ENCODE measurements around the gene JAML. TPM values are rescaled to one million over a fixed set of nuclear protein-coding genes. Genes with fewer than 3 reads are reported as not detected.
"Not testable (repeated sequence)": the region's sequence is repeated elsewhere in the genome, so short reads cannot be mapped to it uniquely, and the experiment has no call there.

The JAML gene
- total and polyA plus RNA-seq, 8 donors, result 0.39 to 7.4 (median 2.3) TPM

DNA sequence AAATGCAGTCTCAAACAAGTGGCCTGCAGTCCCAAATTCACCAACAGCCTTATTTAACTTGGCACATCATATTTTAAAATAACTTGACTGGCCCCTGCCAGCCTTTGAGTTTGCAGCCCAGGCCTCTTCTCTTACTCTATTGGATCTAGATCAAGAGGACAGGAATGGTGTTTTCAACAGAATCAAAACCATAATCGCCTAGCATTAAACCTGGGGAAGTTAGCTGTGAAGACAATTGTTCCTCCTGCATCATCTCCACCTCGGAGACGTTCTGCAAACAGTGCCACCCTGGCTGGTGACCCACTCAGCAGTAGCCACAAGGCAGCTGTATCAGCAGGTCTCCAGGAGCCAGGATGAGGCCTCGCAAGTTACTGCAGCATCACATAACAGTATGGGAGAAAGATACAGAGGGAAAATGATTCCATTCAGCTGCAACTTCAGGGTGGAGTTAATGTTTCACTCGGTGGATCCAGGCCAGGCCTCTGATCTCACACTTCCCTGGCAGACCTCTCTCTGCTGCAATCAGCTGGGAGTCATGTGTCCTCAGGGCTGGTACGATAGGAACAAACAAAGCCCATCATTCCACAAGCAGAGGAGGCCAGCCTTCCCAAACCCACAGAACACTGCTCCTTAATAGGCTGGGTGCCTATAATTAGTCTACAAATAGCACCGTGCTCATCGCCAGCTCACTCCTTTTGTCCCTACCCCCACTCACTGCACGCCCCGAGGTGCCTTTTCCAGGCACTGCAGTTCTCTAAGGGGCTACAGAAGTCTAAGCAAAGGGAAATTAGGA lies 29.8 kb downstream of the JAML start:
- FAIRE-seq, result no peak
- intact Hi-C loops (cut with DNase I), result loop anchor here in 2 of 3 donors (5.0 to 10.0 kb wide), 2 partner anchors 107 to 170 kb away; partner anchors contain the start of gene CD3E (in 1 of the 2)
- H3K36me3 ChIP-seq, result no peaks in the 10 kb centered on the region

DNA sequence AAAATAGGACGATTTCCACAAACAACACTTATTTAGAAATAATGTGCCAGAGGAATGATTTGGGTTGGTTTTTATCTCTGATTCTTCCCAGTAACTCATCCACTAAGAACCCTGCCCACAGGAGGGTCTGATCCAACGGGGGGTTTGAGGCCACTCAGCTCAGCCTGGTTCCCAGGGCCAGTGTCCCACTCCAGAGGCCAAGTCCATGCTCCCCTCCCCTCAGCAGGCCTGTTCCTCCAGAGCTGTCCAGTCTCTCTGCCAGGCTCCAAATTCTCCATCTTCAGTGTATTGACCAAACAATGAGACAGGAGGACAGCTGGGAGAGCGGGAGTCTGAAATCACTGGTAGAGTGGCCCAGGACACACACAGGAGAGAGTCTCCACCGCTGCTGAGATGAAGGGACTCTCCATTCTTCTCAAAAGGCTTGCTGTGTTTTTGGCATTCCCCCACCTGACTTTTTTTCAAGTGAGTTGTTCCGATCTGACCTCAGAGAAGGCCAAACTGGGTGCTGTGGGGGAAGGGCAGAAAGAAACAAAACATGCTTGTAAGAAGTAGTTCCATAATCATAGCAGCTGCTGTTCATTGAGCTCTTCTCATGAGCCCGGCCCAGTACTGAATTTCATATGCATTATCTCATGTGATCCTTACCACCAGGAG lies 30.8 kb downstream of the JAML start:
- WGBS, 2 donors, result 47 to 50% methylated on average over 6 of the region's 6 CpGs
- ATAC-seq (peak; percentile 2 to 19 (median 14)), DNase-seq (peak in 3 of 6 donors; percentile 34 to 39 (median 35)), FAIRE-seq (no peak)
- Histone ChIP-seq H3K36me3 (no peaks in the 10 kb centered on the region), H3K27me3 (no peaks in the 10 kb centered on the region), H3K4me1 (peaks cover 16 to 25% (median 17%) of the 10 kb centered on the region in 3 donors), H3K9me3 (no peaks in the 10 kb centered on the region), H3K4me3 (no peak overlapping the region), H3K27ac (peak overlapping the region; percentile 45 to 81 (median 70))
- TF ChIP-seq, protein P1, sequence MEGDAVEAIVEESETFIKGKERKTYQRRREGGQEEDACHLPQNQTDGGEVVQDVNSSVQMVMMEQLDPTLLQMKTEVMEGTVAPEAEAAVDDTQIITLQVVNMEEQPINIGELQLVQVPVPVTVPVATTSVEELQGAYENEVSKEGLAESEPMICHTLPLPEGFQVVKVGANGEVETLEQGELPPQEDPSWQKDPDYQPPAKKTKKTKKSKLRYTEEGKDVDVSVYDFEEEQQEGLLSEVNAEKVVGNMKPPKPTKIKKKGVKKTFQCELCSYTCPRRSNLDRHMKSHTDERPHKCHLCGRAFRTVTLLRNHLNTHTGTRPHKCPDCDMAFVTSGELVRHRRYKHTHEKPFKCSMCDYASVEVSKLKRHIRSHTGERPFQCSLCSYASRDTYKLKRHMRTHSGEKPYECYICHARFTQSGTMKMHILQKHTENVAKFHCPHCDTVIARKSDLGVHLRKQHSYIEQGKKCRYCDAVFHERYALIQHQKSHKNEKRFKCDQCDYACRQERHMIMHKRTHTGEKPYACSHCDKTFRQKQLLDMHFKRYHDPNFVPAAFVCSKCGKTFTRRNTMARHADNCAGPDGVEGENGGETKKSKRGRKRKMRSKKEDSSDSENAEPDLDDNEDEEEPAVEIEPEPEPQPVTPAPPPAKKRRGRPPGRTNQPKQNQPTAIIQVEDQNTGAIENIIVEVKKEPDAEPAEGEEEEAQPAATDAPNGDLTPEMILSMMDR (IDR thresholded peaks at IDR 0.05), result no peak
- intact Hi-C loops (cut with DNase I), result loop anchor here in 1 of 3 donors (10.0 kb wide), 1 partner anchor 171 kb away; no protein-coding TSS in a partner anchor

More for the DNA sequence above, 29.8 kb downstream of the JAML start:
- H3K27me3 ChIP-seq, result no peaks in the 10 kb centered on the region
- H3K4me1 ChIP-seq, result peaks cover 16 to 25% (median 17%) of the 10 kb centered on the region in 3 donors
- peak; percentile 76 to 95 (median 90) for DNase-seq
- H3K4me3 ChIP-seq, result no peak overlapping the region
- TF ChIP-seq, protein P1 (IDR thresholded peaks at IDR 0.05), result no peak
- no peaks in the 10 kb centered on the region for H3K9me3 ChIP-seq
- peak overlapping the region in 3 of 4 donors; percentile 64 to 81 (median 76) for H3K27ac ChIP-seq
- ATAC-seq, result peak; percentile 96 to 99 (median 98)
- WGBS, 2 donors, result 10 to 14% methylated on average over 10 of the region's 10 CpGs

DNA sequence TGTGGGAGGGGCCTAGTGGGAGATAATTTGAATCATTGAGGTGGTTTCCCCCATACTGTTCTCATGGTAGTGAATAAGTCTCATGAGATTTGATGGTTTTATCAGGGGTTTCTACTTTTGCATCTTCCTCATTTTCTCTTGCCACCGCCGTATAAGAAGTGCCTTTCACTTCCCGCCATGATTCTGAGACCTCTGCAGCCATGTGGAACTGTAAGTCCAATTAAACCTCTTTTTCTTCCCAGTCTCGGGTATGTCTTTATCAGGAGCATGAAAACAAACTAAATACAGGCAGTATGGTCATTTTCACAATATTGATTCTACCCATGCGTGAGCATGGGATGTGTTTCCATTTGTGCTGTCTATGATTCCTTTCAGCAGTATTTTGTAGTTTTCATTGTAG lies 32.0 kb downstream of the JAML start:
- 85 to 86% methylated on average over 5 of the region's 5 CpGs for WGBS, 2 donors
- not testable (repeated sequence) for H3K27me3 ChIP-seq, H3K36me3 ChIP-seq, H3K4me3 ChIP-seq, ATAC-seq, FAIRE-seq, H3K27ac ChIP-seq, H3K9me3 ChIP-seq, DNase-seq
- H3K4me1 ChIP-seq, result peaks cover 16 to 19% (median 17%) of the 10 kb centered on the region in 3 donors
- intact Hi-C loops (cut with DNase I), result loop anchor here in 1 of 3 donors (10.0 kb wide), 1 partner anchor 172 kb away; no protein-coding TSS in a partner anchor

- not testable (repeated sequence) for H3K27ac ChIP-seq, H3K27me3 ChIP-seq, DNase-seq, FAIRE-seq, ATAC-seq, H3K9me3 ChIP-seq, H3K4me3 ChIP-seq, H3K36me3 ChIP-seq
- 41 to 80% methylated on average over 2 of the region's 2 CpGs for WGBS, 2 donors
- H3K4me1 ChIP-seq, result peaks cover 16 to 19% (median 17%) of the 10 kb centered on the region in 3 donors
- intact Hi-C loops (cut with DNase I), result loop anchor here in 1 of 3 donors (10.0 kb wide), 1 partner anchor 174 kb away; no protein-coding TSS in a partner anchor
Measured at GRCh38 chr11:118190942-118191506, 33.8 kb downstream of the JAML start.

DNA sequence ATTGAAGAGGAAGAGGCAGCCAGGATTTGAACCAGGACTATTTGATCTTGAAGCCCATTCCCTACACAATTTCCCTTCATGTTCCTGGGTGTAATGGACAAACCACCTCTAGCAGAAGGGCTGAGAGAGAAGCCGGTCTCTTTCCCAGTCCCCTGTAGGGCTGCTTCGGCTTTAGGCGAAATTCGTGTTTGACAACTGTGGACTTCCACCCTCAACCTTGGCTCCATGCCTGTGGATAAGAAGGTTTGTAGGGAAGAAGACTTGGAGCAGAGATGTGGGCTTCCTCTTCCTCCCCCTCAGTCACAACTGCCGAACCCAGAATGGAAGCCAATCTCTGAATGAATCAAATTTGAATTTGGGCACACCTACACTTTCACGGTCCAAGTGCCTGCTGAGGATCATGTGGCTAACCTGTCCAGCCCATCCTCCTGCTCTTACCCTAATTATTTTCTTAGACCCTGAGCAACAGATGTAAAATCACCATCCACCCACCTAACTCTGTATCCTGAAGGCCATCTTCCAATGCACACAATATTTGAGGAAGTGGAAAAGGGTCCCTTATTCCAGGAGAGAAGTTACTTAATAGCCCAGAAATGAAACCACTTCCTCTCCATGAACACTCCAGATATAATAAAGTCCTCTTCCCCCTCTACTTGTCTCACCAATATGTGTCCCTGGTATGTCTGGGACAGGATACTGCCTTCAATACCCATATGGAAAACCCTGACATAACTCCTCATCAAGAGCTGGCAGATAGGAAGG lies 38.3 kb downstream of the JAML start:
- no peak overlapping the region for H3K27ac ChIP-seq
- WGBS, 2 donors, result 24 to 50% methylated on average over 6 of the region's 6 CpGs
- DNase-seq, result no peak
- peak in 1 of 4 donors; percentile 17 for ATAC-seq
- no peaks in the 10 kb centered on the region for H3K36me3 ChIP-seq
- H3K4me3 ChIP-seq, result no peak overlapping the region
- TF ChIP-seq, protein P1 (IDR thresholded peaks at IDR 0.05), result no peak
- H3K27me3 ChIP-seq, result no peaks in the 10 kb centered on the region
- intact Hi-C loops (cut with DNase I), result no loop called here
- no peaks in the 10 kb centered on the region for H3K9me3 ChIP-seq
- H3K4me1 ChIP-seq, result no peaks in the 10 kb centered on the region
- no peak for FAIRE-seq
